ENCODE measurements around the gene CEP104. TPM values are rescaled to one million over a fixed set of nuclear protein-coding genes. Genes with fewer than 3 reads are reported as not detected.

Gene CEP104
- total and polyA plus RNA-seq, 9 of the 15 experiments (the other 6 are each of a cell fraction or from before 2014, with no cell fraction given), result 11.2 to 63.4 (median 42.6) TPM

- no peak for TF ChIP-seq THRAP3 (IDR thresholded peaks at IDR 0.05; ENCODE audit: borderline replicate concordance)
- no peak for TF ChIP-seq DLX4 (CRISPR knock-in tag; IDR thresholded peaks at IDR 0.05)
- peak; percentile 97 for TF ChIP-seq ZNF589 (CRISPR knock-in tag; IDR thresholded peaks at IDR 0.05; ENCODE audit: low read depth)
- peak; percentile 97 for TF ChIP-seq HNRNPK (IDR thresholded peaks at IDR 0.05; ENCODE audit: low read depth, low read length, poor library complexity, severe bottlenecking)
- peak; percentile 62 for TF ChIP-seq ZNF143 (CRISPR knock-in tag; IDR thresholded peaks at IDR 0.05)
- TF ChIP-seq ATF3 (IDR thresholded peaks at IDR 0.05), result peak; percentile 70
- TF ChIP-seq ATF3 (CRISPR knock-in tag; conservative IDR thresholded peaks at IDR 0.05), result peak; percentile 83
- TF ChIP-seq NR1H2 (CRISPR knock-in tag; IDR thresholded peaks at IDR 0.05), result 0 out of 2 replicates have a peak, but pooled peaks have one; percentile 54
- no peak; the same call in 1 of the 2 replicates for TF ChIP-seq ZNF165 (CRISPR knock-in tag; IDR thresholded peaks at IDR 0.05; ENCODE audit: borderline replicate concordance)
- TF ChIP-seq ZNF347 (CRISPR knock-in tag; IDR thresholded peaks at IDR 0.05; ENCODE audit: low read depth), result no peak
- peak; percentile 64 for TF ChIP-seq PHF20 (IDR thresholded peaks at IDR 0.05; ENCODE audit: partially characterized antibody)
- TF ChIP-seq, protein P1, sequence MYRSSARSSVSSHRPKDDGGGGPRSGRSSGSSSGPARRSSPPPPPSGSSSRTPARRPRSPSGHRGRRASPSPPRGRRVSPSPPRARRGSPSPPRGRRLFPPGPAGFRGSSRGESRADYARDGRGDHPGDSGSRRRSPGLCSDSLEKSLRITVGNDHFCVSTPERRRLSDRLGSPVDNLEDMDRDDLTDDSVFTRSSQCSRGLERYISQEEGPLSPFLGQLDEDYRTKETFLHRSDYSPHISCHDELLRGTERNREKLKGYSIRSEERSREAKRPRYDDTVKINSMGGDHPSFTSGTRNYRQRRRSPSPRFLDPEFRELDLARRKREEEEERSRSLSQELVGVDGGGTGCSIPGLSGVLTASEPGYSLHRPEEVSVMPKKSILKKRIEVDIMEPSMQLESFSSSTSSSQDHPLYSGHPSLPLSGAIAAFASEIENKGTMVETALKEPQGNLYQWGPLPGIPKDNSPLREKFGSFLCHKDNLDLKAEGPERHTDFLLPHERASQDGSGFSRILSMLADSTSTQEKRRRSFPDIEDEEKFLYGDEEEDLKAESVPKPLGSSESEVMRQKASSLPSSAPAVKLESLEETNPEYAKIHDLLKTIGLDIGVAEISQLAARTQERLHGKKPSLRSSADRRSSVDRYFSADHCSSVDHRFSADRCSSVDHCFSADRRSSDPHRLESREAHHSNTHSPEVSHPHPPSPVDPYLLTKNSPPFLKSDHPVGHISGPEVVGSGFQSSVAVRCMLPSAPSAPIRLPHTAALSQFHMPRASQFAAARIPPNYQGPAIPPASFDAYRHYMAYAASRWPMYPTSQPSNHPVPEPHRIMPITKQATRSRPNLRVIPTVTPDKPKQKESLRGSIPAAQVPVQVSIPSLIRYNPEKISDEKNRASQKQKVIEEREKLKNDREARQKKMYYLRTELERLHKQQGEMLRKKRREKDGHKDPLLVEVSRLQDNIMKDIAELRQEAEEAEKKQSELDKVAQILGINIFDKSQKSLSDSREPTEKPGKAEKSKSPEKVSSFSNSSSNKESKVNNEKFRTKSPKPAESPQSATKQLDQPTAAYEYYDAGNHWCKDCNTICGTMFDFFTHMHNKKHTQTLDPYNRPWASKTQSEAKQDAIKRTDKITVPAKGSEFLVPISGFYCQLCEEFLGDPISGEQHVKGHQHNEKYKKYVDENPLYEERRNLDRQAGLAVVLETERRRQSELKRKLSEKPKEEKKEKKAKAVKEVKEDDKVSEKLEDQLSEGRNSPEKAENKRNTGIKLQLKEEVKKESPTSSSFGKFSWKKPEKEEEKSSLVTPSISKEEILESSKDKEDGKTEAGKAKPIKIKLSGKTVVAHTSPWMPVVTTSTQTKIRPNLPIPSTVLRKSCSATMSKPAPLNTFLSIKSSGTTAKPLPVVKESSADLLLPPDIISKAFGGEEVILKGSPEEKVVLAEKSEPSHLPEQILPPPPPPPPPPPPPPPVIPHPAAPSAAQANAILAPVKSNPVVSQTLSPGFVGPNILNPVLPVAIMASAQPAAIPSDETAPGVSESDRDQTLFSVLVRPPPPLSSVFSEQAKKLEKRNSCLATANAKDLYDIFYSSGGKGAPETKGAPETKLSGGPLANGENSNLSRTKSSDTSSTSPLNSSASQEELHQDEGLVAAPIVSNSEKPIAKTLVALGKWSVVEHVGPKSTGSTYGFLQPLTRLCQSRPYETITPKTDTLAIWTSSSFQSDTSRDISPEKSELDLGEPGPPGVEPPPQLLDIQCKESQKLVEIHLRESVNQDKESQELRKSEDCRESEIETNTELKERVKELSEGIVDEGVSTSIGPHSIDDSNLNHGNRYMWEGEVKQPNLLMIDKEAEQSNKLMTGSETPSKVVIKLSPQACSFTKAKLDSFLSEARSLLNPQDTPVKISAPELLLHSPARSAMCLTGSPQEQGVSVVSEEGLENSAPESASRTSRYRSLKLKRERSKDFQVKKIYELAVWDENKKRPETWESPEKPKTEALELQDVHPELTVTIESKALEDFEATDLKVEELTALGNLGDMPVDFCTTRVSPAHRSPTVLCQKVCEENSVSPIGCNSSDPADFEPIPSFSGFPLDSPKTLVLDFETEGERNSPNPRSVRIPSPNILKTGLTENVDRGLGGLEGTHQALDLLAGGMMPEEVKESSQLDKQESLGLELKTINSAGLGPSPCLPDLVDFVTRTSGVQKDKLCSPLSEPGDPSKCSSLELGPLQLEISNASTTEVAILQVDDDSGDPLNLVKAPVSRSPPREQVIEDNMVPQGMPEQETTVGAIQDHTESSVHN (IDR thresholded peaks at IDR 0.05; ENCODE audit: borderline replicate concordance in 1 of 2, low read depth in 1 of 2), result no peak
- TF ChIP-seq, protein P2, sequence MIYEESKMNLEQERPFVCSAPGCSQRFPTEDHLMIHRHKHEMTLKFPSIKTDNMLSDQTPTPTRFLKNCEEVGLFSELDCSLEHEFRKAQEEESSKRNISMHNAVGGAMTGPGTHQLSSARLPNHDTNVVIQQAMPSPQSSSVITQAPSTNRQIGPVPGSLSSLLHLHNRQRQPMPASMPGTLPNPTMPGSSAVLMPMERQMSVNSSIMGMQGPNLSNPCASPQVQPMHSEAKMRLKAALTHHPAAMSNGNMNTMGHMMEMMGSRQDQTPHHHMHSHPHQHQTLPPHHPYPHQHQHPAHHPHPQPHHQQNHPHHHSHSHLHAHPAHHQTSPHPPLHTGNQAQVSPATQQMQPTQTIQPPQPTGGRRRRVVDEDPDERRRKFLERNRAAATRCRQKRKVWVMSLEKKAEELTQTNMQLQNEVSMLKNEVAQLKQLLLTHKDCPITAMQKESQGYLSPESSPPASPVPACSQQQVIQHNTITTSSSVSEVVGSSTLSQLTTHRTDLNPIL (CRISPR knock-in tag; IDR thresholded peaks at IDR 0.05), result no peak
Measured at GRCh38 chr1:3900150-3900968, 43.3 kb upstream of the CEP104 start, which contains the start of gene C1orf174 (continued).
